NOMO-1 treated with DMSO at 0.1 percent for 48 hours (cell line): Measurements from ENCODE around the gene ZNF670.
"Not testable (repeated sequence)": the region's sequence is repeated elsewhere in the genome, so short reads cannot be mapped to it uniquely, and the experiment has no call there.

Experiments
- DNase-seq: peaks from one replicate; lab custom pipeline; 2025; ENCODE audit not compliant: unreplicated experiment; lab: John Stamatoyannopoulos, UW

Gene ZNF670

DNA sequence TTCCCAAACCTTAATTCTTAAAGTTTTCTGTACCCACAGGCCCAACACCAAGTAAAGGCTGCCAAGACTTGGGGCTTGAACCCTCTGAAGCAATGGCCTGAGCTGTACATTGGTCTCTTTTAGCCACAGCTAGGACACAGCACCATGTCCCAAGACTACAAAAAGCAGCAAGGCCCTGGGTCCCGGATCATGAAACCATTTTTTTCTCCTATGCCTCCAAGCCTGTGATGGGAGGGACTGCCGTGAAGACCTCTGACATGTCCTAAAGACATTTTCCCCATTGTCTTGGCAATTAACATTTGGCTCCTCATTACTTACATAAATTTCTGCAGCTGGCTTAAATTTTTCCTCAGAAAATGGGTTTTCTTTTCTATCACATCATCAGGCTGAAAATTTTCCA is 30.9 kb downstream of the ZNF670 start:
- DNase-seq: no peak

DNA sequence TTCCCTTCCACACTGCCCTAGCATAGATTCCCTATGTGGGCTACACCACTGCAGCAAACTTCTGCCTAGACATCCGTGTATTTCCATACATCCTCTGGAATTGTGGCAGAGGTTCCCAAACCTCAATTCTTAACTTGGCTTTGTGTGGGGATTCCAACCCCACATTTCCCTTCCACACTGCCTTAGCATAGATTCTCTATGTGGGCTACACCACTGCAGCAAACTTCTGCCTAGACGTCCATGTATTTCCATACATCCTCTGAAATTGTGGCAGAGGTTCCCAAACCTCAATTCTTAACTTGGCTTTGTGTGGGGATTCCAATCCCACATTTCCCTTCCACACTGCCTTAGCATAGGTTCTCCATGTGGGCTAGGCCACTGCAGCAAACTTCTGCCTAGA is 31.4 kb downstream of the ZNF670 start:
- DNase-seq: no peak

DNA sequence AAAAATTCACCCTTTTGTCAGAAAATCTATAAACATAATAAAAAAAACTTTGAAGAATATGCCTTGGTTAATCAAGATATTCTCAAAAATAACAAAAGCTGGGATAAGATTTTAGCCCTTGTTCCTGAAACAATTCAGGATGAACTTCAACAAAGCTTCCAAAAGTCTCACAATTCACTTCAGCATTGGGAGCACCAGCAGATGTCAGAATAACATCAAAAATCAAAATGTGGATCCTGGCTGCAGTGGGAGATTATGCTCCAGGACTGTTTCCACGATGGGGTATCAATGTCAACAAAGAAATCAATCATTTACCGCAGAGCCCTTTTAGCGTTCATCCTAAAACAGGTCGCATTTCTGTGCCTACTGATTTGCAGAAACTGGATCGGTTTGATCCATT is 35.2 kb downstream of the ZNF670 start:
- no peak for DNase-seq

DNA sequence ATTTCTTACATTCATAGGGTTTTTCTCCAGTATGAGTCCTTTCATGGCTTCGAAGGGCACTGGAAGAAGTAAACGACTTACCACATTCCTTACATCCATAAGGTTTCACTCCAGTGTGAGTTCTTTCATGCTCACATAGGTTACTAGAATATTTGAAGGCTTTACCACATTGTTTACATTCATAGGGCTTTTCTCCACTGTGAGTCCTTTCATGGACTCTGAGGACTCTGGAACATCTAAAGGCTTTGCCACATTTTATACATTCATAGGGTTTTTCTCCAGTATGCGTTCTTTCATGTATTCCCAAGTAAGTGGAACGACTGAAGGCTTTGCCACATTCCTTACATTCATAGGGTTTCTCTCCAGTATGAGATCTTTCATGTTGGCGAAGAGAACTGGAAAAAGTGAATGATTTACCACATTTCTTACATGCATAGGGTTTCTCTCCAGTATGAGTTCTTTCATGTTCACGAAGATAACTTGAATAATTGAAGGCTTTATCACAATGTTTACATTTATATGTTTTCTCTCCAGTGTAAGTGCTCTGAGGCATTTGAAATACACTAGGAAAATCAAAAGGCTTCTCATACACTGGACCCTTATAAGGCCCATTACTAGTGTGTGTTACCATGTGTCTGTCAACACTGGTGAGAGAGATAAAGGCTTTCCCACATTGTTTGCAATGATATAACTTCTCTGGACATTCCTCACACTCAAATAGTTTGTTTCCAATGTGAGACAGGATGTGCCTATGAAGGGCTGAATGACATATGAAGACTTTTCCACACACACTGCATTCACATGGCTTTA is 40.9 kb downstream of the ZNF670 start:
- DNase-seq: no peak

DNA sequence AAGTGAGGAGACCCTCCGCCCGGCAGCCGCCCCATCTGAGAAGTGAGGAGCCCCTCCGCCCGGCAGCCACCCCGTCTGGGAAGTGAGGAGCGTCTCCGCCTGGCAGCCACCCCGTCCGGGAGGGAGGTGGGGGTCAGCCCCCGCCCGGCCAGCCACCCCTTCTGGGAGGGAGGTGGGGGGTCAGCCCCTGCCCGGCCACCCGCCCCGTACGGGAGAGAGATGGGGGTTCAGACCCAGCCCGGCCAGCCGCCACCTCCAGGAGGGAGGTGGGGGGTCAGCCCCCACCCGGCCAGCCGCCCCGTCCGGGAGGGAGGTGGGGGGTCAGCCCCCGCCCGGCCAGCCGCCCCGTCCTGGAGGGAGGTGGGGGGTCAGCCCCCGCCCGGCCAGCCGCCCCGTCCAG is 46.3 kb downstream of the ZNF670 start:
- not testable (repeated sequence) for DNase-seq
